KBM-7 (cell line): Measurements from ENCODE around the gene PPP3R1.

ENCODE experiments used
- DNase-seq: peaks from one replicate; pipeline ENCODE4 v3.0.0-alpha.2; 2015
- in situ Hi-C: fragments of 300-500 bp; cut with MboI; formaldehyde crosslinking; loops from 2 replicates; pipeline ENCODE4 v1.14.3; 2020; ENCODE audit warnings: low sequenced_read_pairs, low pct_unique_long_range_greater_than_20kb, mixed read lengths

The PPP3R1 gene

GRCh38 chr2:68171146-68171545 is 81.2 kb downstream of the PPP3R1 start:
- no peak for DNase-seq

GRCh38 chr2:68169308-68169707 is 83.0 kb downstream of the PPP3R1 start:
- no peak for DNase-seq
- in situ Hi-C loops, result no loop called here

More at GRCh38 chr2:68171146-68171545, 81.2 kb downstream of the PPP3R1 start:
- in situ Hi-C loops, result no loop called here

GRCh38 chr2:68167186-68167585 is 85.1 kb downstream of the PPP3R1 start:
- in situ Hi-C loops, result no loop called here
- no peak for DNase-seq

- in situ Hi-C loops, result no loop called here
- DNase-seq, result no peak
Measured at GRCh38 chr2:68163641-68164040, 88.7 kb downstream of the PPP3R1 start.

- in situ Hi-C loops, result no loop called here
- no peak for DNase-seq
Measured at GRCh38 chr2:68158134-68158447, 94.2 kb downstream of the PPP3R1 start.

DNA sequence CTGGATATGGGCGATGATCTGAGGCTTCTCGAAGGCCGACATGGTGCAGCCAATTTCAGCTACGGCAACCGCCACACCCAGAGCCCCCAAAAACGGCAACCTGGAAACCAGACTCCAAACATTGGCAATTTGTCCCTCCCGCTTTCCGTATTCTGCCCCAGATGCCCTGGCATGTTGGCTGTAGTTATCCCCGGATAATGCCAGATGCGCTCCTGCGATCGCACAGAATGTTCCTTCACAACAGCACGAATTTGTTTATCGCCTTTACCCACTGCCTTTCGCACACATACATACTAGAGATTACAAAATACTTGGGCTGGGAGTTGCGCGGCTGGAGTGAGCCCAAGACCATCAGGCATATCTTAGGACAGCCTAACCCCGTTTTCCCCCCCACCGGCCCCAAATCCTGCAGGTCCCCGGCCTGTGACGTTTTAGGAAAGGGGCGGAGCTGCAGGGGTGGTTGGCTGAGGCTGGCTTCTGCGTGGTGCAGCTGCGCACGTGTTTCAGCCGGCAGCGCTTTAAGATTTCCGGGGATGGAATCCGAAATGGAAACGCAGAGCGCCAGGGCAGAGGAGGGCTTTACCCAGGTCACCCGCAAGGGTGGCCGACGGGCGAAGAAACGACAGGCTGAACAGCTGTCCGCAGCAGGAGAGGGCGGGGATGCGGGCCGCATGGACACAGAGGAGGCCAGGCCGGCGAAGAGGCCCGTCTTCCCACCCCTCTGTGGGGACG is 94.8 kb downstream of the PPP3R1 start, which contains the start of gene PNO1:
Gene PNO1, plus strand, starts transcription at position 487 of the 732 bp plus-strand sequence. Its CDS starts 47 bp downstream, at position 534.
- in situ Hi-C loops, result no loop called here
- DNase-seq, result peak; percentile 97

DNA sequence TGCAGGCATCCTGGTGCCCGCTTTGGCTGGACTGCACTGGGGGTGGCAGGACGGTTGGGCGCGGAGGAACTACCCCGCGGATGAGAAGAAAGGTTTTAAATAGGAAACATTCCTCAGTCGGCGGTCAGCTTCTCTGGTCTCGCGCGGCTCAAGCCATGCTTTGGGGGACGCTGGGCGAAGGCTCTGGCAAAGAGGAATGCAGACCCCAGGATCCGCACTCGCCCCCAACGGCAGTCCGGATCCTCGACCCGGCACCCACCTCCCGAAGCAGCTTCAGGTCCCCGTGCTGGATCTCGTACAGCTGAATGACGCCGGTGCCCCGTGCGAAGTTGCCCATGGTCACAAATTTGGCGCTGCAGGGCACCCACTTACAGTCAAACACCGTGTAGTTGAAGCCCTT is 95.3 kb downstream of the PPP3R1 start:
- in situ Hi-C loops, result no loop called here
- DNase-seq, result no peak

- DNase-seq, result no peak
- in situ Hi-C loops, result no loop called here
Measured at GRCh38 chr2:68156419-68156818, 95.9 kb downstream of the PPP3R1 start.

GRCh38 chr2:68155618-68156017 is 96.7 kb downstream of the PPP3R1 start:
- DNase-seq, result no peak
- in situ Hi-C loops, result no loop called here

DNA sequence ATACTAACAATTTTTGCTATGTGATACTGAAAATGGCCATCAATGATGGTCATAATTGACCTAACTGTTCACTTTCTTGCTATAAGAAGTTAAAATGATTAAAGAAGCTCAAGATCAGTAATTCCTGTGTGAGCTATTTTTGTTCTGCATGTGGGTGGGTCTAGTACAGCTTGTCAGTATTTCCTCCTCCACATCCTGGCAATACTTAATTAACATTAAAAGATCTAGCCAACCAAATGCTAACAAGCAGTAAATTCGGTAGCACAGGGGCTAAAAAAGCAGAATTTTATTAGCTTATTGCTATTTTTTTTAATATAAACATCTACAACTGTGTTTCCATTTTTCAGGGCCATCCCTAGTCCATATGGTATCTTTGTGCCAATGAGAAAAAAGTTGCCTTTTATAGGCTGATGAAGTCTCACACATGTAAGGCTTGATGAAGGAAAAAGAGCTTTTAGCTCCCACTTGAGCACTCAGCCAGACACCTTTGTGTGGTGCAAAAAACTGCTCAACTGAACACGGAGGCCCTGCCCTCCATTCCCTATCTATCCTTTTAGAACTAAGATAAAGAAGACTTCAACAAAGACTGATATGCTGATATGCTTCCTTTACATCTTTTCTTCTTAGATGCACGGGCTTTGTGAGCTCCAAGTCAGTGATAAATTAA is 99.5 kb downstream of the PPP3R1 start:
- in situ Hi-C loops, result no loop called here
- no peak for DNase-seq

GRCh38 chr2:68151037-68151436 is 101.3 kb downstream of the PPP3R1 start:
- no peak for DNase-seq
- in situ Hi-C loops, result no loop called here

GRCh38 chr2:68141875-68142274 is 110.5 kb downstream of the PPP3R1 start:
- DNase-seq, result no peak
- in situ Hi-C loops, result no loop called here

DNA sequence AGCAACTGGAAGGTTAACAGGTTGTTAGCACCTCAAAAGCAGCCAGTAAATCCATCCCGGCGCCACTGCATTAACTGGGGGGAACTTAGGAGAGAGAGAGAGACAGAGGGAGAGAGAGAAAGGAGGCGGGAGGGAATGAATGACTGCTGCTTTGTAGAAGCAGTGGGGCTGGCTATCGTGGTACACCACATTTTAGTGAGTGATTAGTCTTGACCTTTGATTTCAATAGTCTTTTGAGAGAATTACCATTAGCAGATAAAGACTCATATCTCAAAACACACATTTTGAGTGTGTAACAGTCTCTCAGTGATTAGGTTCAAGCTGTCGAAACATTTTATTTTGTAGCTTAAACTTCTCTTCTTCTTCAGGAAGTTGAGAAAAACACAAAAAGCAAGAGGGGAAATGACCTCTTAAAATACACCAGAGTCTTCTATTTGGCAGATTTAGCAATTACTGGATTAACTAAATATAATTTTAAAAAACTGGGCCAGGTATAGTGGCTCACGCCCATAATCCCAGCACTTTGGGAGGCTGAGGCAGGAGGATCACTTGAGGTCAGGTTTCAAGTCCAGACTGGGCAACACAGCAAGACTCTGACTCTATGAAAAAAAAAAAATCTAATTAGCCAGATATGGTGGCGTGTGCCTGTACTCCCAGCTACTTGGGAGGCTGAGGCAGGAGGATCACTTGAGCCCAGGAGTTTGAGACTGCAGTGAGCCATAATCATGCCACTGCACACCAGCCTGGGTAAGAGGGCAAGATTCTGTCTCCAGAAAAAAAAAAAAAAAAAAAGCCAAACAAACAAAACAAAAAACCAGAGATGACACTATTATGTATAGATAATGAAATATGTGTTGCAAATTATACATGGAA is 116.6 kb downstream of the PPP3R1 start:
- in situ Hi-C loops, result no loop called here
- no peak for DNase-seq

- DNase-seq, result no peak
- in situ Hi-C loops, result no loop called here
Measured at GRCh38 chr2:68134554-68134953, 117.8 kb downstream of the PPP3R1 start.

GRCh38 chr2:68134120-68134519 is 118.2 kb downstream of the PPP3R1 start:
- DNase-seq, result no peak
- in situ Hi-C loops, result no loop called here
